ENCODE measurements around the gene BTBD19.
A peak's percentile ranks its signal among the peaks of the same experiment; 100 is the strongest.

The BTBD19 gene

GRCh38 chr1:44830900-44831304 lies 22.6 kb downstream of the BTBD19 start:
- no peak overlapping the region for H2AFZ ChIP-seq (ENCODE audit: low read depth, low read length)
- peak; percentile 30; the same call in 1 of the 3 replicates for ATAC-seq (ENCODE audit: insufficient read depth, low read depth)
- H3K27ac ChIP-seq (ENCODE audit: low read length), result no peak overlapping the region
- H3K4me3 ChIP-seq (ENCODE audit: low read depth in 1 of 2, low read length in 2 of 2), result no peak overlapping the region
- H3K9me3 ChIP-seq (ENCODE audit: insufficient read depth, low read length, severe bottlenecking), result no peaks in the 10 kb centered on the region
- no peak overlapping the region for H3K9ac ChIP-seq (ENCODE audit: low read depth, low read length)
- H3K27me3 ChIP-seq (ENCODE audit: insufficient read depth, low read length, poor library complexity), result no peaks in the 10 kb centered on the region
- H3K4me1 ChIP-seq (ENCODE audit: insufficient read depth, low read length), result peaks cover 3% of the 10 kb centered on the region
- no peaks in the 10 kb centered on the region for H3K79me2 ChIP-seq (ENCODE audit: insufficient read depth, low read length)
- no peaks in the 10 kb centered on the region for H4K20me1 ChIP-seq (ENCODE audit: insufficient read depth, low read length)
- DNase-seq, result no peak
- H3K36me3 ChIP-seq (ENCODE audit: insufficient read depth, low read length), result no peaks in the 10 kb centered on the region
- TF ChIP-seq EZH2 (IDR thresholded peaks at IDR 0.05; ENCODE audit: borderline replicate concordance, low read depth, low read length, severe bottlenecking), result no peak
- TF ChIP-seq, protein P1, sequence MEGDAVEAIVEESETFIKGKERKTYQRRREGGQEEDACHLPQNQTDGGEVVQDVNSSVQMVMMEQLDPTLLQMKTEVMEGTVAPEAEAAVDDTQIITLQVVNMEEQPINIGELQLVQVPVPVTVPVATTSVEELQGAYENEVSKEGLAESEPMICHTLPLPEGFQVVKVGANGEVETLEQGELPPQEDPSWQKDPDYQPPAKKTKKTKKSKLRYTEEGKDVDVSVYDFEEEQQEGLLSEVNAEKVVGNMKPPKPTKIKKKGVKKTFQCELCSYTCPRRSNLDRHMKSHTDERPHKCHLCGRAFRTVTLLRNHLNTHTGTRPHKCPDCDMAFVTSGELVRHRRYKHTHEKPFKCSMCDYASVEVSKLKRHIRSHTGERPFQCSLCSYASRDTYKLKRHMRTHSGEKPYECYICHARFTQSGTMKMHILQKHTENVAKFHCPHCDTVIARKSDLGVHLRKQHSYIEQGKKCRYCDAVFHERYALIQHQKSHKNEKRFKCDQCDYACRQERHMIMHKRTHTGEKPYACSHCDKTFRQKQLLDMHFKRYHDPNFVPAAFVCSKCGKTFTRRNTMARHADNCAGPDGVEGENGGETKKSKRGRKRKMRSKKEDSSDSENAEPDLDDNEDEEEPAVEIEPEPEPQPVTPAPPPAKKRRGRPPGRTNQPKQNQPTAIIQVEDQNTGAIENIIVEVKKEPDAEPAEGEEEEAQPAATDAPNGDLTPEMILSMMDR (IDR thresholded peaks at IDR 0.05; ENCODE audit: borderline replicate concordance, extremely low read depth, low read length, poor library complexity, severe bottlenecking), result no peak
- H3K4me2 ChIP-seq (ENCODE audit: insufficient read depth, low read length), result no peak overlapping the region

- no peaks in the 10 kb centered on the region for H3K36me3 ChIP-seq (ENCODE audit: insufficient read depth, low read length)
- H3K4me3 ChIP-seq (ENCODE audit: low read depth in 1 of 2, low read length in 2 of 2), result no peak overlapping the region
- H3K27ac ChIP-seq (ENCODE audit: low read length), result no peak overlapping the region
- no peak for DNase-seq
- no peak overlapping the region for H3K9ac ChIP-seq (ENCODE audit: low read depth, low read length)
- no peak for TF ChIP-seq EZH2 (IDR thresholded peaks at IDR 0.05; ENCODE audit: borderline replicate concordance, low read depth, low read length, severe bottlenecking)
- TF ChIP-seq, protein P1 (IDR thresholded peaks at IDR 0.05; ENCODE audit: borderline replicate concordance, extremely low read depth, low read length, poor library complexity, severe bottlenecking), result no peak
- no peak overlapping the region for H3K4me2 ChIP-seq (ENCODE audit: insufficient read depth, low read length)
- H4K20me1 ChIP-seq (ENCODE audit: insufficient read depth, low read length), result no peaks in the 10 kb centered on the region
- no peaks in the 10 kb centered on the region for H3K9me3 ChIP-seq (ENCODE audit: insufficient read depth, low read length, severe bottlenecking)
- no peaks in the 10 kb centered on the region for H3K27me3 ChIP-seq (ENCODE audit: insufficient read depth, low read length, poor library complexity)
- H3K79me2 ChIP-seq (ENCODE audit: insufficient read depth, low read length), result no peaks in the 10 kb centered on the region
- H3K4me1 ChIP-seq (ENCODE audit: insufficient read depth, low read length), result peaks cover 7% of the 10 kb centered on the region
- ATAC-seq (ENCODE audit: insufficient read depth, low read depth), result no peak
- no peak overlapping the region for H2AFZ ChIP-seq (ENCODE audit: low read depth, low read length)
Observed at GRCh38 chr1:44831516-44831915, 23.2 kb downstream of the BTBD19 start.

DNA sequence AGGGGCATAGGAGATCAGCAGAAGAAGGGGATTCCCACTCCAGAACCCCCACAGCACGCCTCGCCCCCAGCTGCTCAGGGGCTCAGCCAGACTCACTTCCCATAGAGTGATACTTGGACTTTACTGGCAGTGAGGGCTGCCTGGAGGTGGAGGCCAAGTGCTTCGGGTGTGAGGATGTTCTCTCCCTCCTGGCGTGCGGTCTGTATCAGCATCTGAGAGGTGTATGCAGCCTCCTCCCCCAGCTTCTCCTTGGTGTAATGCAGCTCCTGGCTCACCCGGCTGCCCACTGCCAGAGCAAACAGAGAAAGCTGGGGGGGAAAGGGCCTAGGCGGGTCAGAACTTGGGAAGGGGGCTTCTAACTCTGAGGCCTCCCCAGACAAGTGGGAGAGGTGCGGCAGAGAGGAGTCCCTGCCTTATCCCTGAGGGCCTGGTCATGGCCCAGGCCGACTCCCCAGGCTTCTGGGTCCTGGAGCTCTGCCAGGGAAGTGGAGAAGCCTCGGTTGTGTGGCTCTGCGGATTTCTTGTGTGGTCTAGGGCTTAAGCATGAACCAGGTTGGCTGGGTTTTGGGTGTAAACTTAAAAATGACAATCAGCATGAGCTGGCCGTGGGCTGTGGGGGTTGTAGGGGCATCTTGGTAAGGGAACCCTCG lies 23.9 kb downstream of the BTBD19 start:
- H2AFZ ChIP-seq (ENCODE audit: low read depth, low read length), result no peak overlapping the region
- DNase-seq (no peak), ATAC-seq (ENCODE audit: insufficient read depth, low read depth) (no peak)
- TF ChIP-seq, protein P1 (IDR thresholded peaks at IDR 0.05; ENCODE audit: borderline replicate concordance, extremely low read depth, low read length, poor library complexity, severe bottlenecking), result no peak
- no peak for TF ChIP-seq EZH2 (IDR thresholded peaks at IDR 0.05; ENCODE audit: borderline replicate concordance, low read depth, low read length, severe bottlenecking)
- no peak overlapping the region for H3K27ac ChIP-seq (ENCODE audit: low read length)
- no peaks in the 10 kb centered on the region for H4K20me1 ChIP-seq (ENCODE audit: insufficient read depth, low read length)
- H3K9ac ChIP-seq (ENCODE audit: low read depth, low read length), result no peak overlapping the region
- no peaks in the 10 kb centered on the region for H3K27me3 ChIP-seq (ENCODE audit: insufficient read depth, low read length, poor library complexity)
- H3K4me2 ChIP-seq (ENCODE audit: insufficient read depth, low read length), result no peak overlapping the region
- H3K4me3 ChIP-seq (ENCODE audit: low read depth in 1 of 2, low read length in 2 of 2), result no peak overlapping the region
- peaks cover 7% of the 10 kb centered on the region for H3K4me1 ChIP-seq (ENCODE audit: insufficient read depth, low read length)
- no peaks in the 10 kb centered on the region for H3K36me3 ChIP-seq (ENCODE audit: insufficient read depth, low read length)
- no peaks in the 10 kb centered on the region for H3K9me3 ChIP-seq (ENCODE audit: insufficient read depth, low read length, severe bottlenecking)
- H3K79me2 ChIP-seq (ENCODE audit: insufficient read depth, low read length), result no peaks in the 10 kb centered on the region
